Nephron progenitor cell (in vitro differentiated cells): Measurements from ENCODE around the gene CCDC38.

Experiments used
- DNase-seq: peaks from one replicate; pipeline ENCODE4 v3.0.0; 2021
- H3K27ac Mint-ChIP-seq: 2 replicates; pipeline ENCODE4 v1.8.0; 2021; ENCODE audit warnings: mild to moderate bottlenecking, moderate library complexity, mixed read lengths
- H3K27me3 Mint-ChIP-seq: 2 replicates; pipeline ENCODE4 v1.8.0; 2021; ENCODE audit warnings: mild to moderate bottlenecking, low read depth, mixed read lengths; ENCODE audit not compliant: poor library complexity
- H3K36me3 Mint-ChIP-seq: 2 replicates; pipeline ENCODE4 v1.8.0; 2021; ENCODE audit warnings: low read depth, mixed read lengths
- H3K4me1 Mint-ChIP-seq: 2 replicates; pipeline ENCODE4 v1.8.0; 2021; ENCODE audit warnings: mixed read lengths
- H3K4me3 Mint-ChIP-seq: 2 replicates; pipeline ENCODE4 v1.8.0; 2021; ENCODE audit warnings: mild to moderate bottlenecking, moderate library complexity, mixed read lengths
- H3K9me3 Mint-ChIP-seq: 2 replicates; pipeline ENCODE4 v1.8.0; 2021; ENCODE audit warnings: mild to moderate bottlenecking, moderate library complexity, mixed read lengths
- TF ChIP-seq, protein P1 (sequence below): fragments of 200-600 bp; sonication (generic); IDR thresholded peaks from 2 replicates; pipeline ENCODE4 v1.5.0; 2021; ENCODE audit warnings: antibody characterized with exemption

CCDC38 gene

DNA sequence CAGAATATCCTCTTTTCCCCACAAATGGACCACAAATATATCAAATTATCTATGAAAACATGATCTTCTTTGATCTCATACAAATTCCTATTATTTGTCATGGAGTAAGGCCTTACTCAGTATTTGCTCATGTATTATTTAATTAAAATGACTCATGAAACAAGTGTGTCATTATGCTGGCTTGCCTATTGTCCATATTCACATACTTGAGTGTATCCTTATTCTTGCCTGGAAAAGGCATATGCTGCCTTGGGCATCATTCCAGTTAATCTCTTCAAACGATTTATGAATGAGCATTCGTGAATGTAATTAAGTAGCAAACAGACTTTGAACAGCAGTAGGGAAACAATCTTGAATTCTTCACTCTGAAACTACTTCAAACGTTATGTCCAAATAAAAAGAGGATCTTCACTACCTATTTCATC, 106.2 kb downstream of the CCDC38 start:
- no peak for DNase-seq
- Mint-ChIP-seq H3K27me3 (peaks cover 13% of the 10 kb centered on the region), H3K4me1 (peaks cover 5% of the 10 kb centered on the region), H3K9me3 (no peaks in the 10 kb centered on the region), H3K27ac (no peak overlapping the region), H3K36me3 (no peaks in the 10 kb centered on the region), H3K4me3 (no peak overlapping the region)
- TF ChIP-seq, protein P1, sequence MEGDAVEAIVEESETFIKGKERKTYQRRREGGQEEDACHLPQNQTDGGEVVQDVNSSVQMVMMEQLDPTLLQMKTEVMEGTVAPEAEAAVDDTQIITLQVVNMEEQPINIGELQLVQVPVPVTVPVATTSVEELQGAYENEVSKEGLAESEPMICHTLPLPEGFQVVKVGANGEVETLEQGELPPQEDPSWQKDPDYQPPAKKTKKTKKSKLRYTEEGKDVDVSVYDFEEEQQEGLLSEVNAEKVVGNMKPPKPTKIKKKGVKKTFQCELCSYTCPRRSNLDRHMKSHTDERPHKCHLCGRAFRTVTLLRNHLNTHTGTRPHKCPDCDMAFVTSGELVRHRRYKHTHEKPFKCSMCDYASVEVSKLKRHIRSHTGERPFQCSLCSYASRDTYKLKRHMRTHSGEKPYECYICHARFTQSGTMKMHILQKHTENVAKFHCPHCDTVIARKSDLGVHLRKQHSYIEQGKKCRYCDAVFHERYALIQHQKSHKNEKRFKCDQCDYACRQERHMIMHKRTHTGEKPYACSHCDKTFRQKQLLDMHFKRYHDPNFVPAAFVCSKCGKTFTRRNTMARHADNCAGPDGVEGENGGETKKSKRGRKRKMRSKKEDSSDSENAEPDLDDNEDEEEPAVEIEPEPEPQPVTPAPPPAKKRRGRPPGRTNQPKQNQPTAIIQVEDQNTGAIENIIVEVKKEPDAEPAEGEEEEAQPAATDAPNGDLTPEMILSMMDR, result no peak

DNA sequence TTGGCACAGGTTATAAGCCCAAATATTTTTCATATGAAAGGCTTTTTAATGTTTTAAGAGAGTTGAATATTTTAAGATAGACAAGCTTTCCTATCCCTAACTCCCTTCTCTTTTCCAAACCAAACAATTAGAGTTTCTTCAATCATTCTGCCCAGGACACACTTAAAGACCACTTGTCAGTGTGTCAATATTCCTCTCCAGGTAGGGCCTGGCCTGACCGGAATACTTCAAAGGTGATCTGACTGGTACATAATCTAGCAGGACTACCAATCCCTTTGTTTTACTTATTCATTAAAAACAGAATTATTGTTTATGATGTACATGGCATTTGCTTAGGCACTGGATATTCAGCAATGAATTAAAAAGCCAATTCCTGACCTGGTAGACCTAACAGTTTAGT, 107.8 kb downstream of the CCDC38 start:
- Mint-ChIP-seq H3K9me3 (no peaks in the 10 kb centered on the region), H3K4me1 (peaks cover 5% of the 10 kb centered on the region), H3K27me3 (peaks cover 13% of the 10 kb centered on the region)

DNA sequence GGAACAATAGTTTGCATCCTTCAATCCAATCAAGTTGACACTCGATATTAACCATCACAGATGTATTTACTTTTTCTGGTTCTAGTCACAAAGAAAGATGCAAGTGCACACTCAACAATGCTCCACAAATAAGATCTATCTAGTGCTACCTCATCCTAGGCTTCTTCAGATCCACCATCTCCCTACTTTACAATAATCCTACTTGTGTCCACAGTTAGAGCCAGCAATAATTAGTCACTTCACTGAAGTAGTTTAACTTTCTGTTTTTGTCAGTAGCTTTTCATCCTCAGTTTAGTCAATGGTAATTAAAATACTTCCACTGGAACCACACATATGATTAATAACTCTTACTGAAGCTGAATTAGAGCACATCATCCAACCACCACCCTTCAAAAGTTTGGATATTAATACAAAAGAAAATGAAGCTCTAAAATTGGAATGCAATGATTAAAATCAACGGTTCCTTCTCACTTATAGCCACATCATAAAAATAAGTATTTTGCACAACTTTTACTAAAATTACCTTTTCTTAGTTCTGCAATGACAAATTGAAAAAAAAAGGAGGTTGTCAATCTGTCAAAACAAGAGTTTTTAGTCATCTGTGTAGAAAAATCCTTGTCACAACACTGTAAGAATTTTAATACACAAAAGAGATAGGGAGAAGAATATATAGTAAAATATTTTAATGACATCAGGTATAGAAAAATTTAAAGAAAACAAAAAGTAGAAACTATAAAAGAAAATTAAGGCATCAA, 111.9 kb downstream of the CCDC38 start:
- Mint-ChIP-seq H3K27me3 (peaks cover 6% of the 10 kb centered on the region), H3K9me3 (no peaks in the 10 kb centered on the region), H3K27ac (no peak overlapping the region), H3K4me3 (no peak overlapping the region), H3K36me3 (no peaks in the 10 kb centered on the region), H3K4me1 (no peaks in the 10 kb centered on the region)
- TF ChIP-seq, protein P1, result no peak
- DNase-seq, result no peak

More for the DNA sequence above, 107.8 kb downstream of the CCDC38 start:
- Mint-ChIP-seq H3K36me3 (no peaks in the 10 kb centered on the region), H3K4me3 (no peak overlapping the region), H3K27ac (no peak overlapping the region)
- TF ChIP-seq, protein P1, result no peak
- DNase-seq, result no peak

DNA sequence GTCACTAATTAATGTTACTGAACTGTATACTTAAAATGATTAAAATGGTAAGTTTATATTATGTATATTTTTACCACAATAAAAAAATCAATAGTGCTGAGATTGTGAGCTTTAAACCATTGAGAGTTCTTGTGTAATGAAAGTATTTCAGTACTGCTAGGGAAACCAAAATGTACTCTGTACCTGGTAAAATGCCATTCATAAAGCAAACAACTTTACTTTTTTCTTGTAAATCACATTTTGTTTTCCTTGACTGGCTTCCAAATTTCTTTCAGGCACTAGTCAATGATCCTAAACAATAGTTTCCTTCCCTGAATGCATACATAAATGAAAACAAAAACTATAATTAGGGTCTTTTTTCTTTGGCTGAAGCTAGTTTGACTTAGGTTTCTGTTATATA, 113.0 kb downstream of the CCDC38 start:
- no peaks in the 10 kb centered on the region for H3K4me1 Mint-ChIP-seq
- no peaks in the 10 kb centered on the region for H3K36me3 Mint-ChIP-seq
- DNase-seq, result no peak
- H3K9me3 Mint-ChIP-seq, result no peaks in the 10 kb centered on the region
- TF ChIP-seq, protein P1, result no peak
- H3K27ac Mint-ChIP-seq, result no peak overlapping the region
- peaks cover 6% of the 10 kb centered on the region for H3K27me3 Mint-ChIP-seq
- no peak overlapping the region for H3K4me3 Mint-ChIP-seq

DNA sequence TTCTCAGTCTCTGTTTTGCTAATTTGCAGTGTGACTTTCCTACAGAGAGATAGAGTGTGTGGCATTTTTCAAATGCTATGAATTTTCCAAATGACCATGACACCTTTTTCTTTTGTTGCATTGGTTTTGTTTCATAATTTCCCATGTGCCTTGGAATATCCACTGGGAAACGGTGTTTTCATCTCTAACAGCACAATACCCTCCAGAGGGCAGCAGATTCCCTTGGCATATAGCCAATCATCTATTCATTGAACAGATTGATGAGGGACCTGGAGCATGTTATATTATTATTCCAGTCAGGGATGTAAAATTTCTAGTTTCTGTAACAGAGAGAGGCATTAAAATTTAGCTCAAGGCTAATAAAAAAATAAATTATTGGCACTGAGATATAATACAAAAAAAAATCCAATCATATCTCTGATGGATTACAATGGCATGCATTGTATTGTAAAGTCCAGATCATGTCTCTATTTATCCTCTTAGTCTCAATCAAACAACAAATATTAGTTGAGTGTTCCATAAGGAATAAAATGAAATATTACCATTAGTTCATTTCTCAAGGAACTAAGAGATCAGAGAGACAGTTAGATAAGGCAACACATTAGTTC, 122.2 kb downstream of the CCDC38 start:
- no peak overlapping the region for H3K4me3 Mint-ChIP-seq
- H3K4me1 Mint-ChIP-seq, result no peaks in the 10 kb centered on the region
- DNase-seq, result no peak
- no peaks in the 10 kb centered on the region for H3K9me3 Mint-ChIP-seq
- TF ChIP-seq, protein P1, result peak; percentile 23
- no peak overlapping the region for H3K27ac Mint-ChIP-seq
- H3K36me3 Mint-ChIP-seq, result no peaks in the 10 kb centered on the region
- peaks cover 8% of the 10 kb centered on the region for H3K27me3 Mint-ChIP-seq
